Measurements from ENCODE around the gene C1orf116.
A peak's percentile ranks its signal among the peaks of the same experiment; 100 is the strongest.

The C1orf116 gene

DNA sequence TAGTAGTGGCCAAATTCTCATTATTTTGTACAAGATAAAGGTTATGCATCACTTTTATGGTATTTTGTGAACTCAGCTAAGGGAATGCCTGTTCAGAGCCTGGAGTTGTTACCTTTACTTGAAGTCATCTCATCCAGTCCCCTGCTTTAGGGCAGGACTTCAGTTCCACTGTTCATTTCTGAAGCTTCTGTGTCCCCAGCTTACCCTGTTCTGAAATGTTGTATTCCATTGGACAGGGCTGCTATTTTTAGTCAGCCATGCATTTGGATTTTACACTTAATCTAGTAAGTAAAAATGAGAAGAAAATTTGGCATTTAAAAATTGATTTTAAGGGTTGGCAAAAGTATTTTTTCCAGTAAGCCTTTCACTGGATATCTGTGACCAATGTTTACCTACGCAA, 44.5 kb upstream of the C1orf116 start:
- TF ChIP-seq, protein P1, sequence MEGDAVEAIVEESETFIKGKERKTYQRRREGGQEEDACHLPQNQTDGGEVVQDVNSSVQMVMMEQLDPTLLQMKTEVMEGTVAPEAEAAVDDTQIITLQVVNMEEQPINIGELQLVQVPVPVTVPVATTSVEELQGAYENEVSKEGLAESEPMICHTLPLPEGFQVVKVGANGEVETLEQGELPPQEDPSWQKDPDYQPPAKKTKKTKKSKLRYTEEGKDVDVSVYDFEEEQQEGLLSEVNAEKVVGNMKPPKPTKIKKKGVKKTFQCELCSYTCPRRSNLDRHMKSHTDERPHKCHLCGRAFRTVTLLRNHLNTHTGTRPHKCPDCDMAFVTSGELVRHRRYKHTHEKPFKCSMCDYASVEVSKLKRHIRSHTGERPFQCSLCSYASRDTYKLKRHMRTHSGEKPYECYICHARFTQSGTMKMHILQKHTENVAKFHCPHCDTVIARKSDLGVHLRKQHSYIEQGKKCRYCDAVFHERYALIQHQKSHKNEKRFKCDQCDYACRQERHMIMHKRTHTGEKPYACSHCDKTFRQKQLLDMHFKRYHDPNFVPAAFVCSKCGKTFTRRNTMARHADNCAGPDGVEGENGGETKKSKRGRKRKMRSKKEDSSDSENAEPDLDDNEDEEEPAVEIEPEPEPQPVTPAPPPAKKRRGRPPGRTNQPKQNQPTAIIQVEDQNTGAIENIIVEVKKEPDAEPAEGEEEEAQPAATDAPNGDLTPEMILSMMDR (conservative IDR thresholded peaks at IDR 0.05; ENCODE audit: control insufficient read depth, insufficient read depth, low read depth, low read length), result no peak
- H3K4me3 ChIP-seq (ENCODE audit: control insufficient read depth, low read depth, low read length), result no peak overlapping the region
- DNase-seq (ENCODE audit: low read depth), result no peak

DNA sequence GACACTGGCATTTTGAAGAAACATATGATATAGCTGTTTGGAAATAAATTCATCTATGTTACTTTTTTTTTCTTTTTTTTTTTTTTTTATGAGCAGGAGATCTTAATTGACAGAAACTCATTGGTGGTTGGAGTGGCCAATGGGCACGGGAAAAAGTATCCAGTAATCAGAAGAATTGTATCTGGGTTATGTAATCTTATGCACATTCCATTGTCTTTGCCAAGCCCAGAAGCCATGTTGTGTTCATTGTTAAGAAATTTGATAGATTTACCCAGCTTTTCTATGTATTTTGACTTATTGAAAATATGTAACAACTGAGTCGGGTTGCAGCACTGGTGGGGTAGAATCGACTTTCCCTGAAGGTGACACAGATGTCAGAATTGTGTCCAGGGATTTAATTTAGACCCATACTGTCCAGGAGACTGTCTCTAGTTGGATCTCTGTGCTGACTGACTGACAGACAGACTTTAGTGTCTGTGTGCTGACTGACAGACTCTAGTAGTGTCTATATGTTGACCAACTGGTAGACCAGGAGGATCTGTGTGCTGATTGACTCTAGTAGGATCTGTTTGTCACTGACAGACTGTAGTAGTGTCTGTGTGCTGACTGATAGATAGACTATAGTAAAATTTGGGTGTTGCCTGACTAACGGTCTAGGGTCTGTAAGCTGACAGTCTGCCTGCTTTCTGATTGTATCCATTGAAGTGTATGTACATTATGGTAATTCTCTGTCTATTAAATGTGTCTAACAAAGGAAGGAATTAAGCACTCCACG, 43.8 kb upstream of the C1orf116 start:
- peak; percentile 11 for DNase-seq (ENCODE audit: low read depth)
- TF ChIP-seq, protein P1 (conservative IDR thresholded peaks at IDR 0.05; ENCODE audit: control insufficient read depth, insufficient read depth, low read depth, low read length), result no peak
- H3K4me3 ChIP-seq (ENCODE audit: control insufficient read depth, low read depth, low read length), result no peak overlapping the region

DNA sequence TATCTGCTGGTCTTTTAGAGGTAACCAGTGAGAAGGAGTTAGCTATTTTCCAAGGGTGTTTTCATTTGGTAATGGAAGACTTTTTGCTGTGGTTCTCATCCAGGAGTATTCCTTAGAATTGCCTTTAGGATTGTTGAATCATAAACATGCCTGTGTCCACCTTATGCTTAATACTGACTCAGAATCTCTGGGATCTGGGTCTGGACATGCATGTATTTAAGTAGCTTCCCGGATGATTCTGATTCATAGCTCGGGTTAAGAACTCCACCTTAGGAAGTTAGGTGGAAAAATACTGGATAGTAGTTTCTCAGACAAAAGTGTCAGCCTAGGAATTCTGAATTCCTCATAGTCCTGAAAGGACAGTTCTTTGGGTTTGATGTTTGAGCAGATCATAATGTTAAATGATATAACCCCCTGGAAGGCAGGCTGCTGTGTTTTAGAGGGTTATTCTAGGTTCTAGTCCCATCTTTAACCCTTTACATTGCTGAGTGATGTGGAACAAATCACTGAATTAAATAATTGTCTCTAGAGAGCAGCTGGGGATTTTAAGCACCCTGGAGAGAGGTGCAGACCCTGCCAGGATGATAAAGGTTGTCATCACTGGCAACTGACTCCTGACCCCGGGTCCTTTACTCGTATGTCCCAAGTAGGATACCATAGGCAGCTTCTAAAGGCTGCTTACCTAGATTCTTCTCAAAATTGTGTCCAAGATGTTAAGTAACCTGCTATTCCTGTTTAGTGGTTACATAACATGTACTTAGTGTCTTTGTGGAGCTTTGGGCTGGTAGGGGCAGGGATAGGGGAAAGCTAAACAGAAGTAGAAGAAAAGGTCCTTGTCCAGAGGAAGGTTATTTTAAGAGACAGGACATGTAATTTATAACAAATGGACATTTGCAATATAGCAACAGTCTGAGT, 41.6 kb upstream of the C1orf116 start:
- peak; percentile 50 for DNase-seq (ENCODE audit: low read depth)

DNA sequence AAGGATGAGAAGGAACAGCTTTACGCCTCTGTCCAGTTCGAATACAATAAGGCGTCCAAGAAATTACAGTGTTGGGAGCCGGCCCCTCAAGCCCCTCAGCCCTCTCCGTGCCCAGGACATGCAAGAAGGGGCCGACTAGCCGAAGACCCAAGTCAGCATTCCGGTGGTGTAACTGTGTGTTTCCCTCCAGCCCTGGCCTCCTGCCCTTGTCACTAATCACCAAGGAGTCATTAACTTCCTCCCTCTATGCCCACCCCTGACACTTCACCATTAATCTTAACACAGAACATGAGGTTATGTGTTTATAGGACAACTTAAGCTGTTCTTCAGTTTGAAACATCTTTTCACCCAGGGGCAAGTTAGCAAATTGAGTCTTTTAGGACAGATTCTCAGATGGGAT, 39.7 kb upstream of the C1orf116 start:
- TF ChIP-seq, protein P1 (conservative IDR thresholded peaks at IDR 0.05; ENCODE audit: control insufficient read depth, insufficient read depth, low read depth, low read length), result no peak
- no peak overlapping the region for H3K4me3 ChIP-seq (ENCODE audit: control insufficient read depth, low read depth, low read length)
- no peak for DNase-seq (ENCODE audit: low read depth)

More for the DNA sequence above, 41.6 kb upstream of the C1orf116 start:
- TF ChIP-seq, protein P1 (conservative IDR thresholded peaks at IDR 0.05; ENCODE audit: control insufficient read depth, insufficient read depth, low read depth, low read length), result no peak
- no peak overlapping the region for H3K4me3 ChIP-seq (ENCODE audit: control insufficient read depth, low read depth, low read length)

DNA sequence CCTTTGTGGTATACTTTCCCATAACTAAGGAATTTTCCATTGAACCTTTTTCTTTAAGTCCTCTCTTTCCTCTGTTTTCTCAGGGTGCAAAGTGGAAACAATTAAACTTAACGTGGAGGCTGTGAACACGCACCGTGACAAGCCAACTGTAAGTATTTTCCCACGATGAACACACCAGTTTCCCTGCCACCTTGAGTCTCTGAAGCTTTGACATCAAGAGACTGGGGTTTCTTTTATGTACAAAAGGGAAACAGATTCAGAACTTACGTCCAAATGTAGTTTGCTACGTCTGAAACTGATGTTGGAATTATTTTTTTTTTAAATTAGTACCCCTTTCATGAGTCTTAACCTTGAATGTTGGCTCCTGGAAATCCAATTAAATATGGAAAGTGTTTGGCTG, 38.9 kb upstream of the C1orf116 start:
- DNase-seq (ENCODE audit: low read depth), result no peak
- H3K4me3 ChIP-seq (ENCODE audit: control insufficient read depth, low read depth, low read length), result no peak overlapping the region
- TF ChIP-seq, protein P1 (conservative IDR thresholded peaks at IDR 0.05; ENCODE audit: control insufficient read depth, insufficient read depth, low read depth, low read length), result no peak

DNA sequence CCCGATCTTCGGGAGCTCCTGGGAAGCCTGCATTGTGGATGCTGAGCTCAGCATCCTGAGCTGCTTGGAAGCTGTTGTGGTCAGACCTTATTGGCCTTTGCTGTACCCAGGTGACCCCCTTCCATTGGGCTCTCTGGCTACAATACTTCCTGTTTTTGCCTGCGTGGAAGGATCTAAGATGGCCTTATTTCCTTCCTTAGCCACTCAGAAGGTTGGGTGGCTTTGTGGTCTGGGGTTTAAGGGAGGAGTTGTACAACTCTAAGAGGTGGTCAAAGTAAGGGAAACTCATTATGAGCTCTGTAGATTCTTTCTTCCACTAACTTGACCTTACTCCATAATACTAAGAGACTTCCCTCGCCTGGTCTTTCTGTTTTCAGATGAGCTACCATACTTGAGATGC, 38.3 kb upstream of the C1orf116 start:
- no peak overlapping the region for H3K4me3 ChIP-seq (ENCODE audit: control insufficient read depth, low read depth, low read length)
- DNase-seq (ENCODE audit: low read depth), result no peak

More for the DNA sequence above, 38.3 kb upstream of the C1orf116 start:
- TF ChIP-seq, protein P1 (conservative IDR thresholded peaks at IDR 0.05; ENCODE audit: control insufficient read depth, insufficient read depth, low read depth, low read length), result no peak
